Measurements from ENCODE around the gene ARID4A.
"Not testable (repeated sequence)": the region's sequence is repeated elsewhere in the genome, so short reads cannot be mapped to it uniquely, and the experiment has no call there.

Gene ARID4A

DNA sequence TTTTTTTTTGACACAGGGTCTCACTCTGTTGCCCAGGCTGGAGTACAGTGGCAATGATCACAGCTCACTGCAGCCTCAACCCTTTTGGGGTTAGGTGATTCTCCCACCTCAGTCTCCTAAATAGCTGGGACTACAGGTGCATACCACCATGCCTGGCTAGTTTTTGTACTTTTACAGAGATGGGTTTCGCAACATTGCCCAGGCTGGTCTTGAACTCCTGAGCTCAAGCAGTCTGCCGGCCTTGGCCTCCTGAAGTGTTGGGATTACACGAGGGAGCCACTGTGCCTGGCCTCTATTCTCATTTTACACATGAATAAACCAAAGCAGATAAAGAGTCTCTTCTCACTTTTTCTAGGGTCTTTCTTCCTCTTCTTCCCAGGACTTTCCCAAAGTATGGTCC, 100.5 kb downstream of the ARID4A start:
- Histone ChIP-seq H3K36me3 (ENCODE audit: control insufficient read depth, insufficient read depth, low read length) (no peaks in the 10 kb centered on the region), H3K9me3 (ENCODE audit: control insufficient read depth, low read length) (no peaks in the 10 kb centered on the region), H3K27ac (ENCODE audit: low read depth, low read length, severe bottlenecking) (no peak overlapping the region), H3K4me3 (ENCODE audit: extremely low read depth, insufficient read depth, low read length, poor library complexity, severe bottlenecking) (no peak overlapping the region), H3K4me1 (ENCODE audit: control insufficient read depth, insufficient read depth, low read length, poor library complexity, severe bottlenecking) (no peaks in the 10 kb centered on the region)
- 86 to 88% methylated on average over 3 of the region's 3 CpGs for WGBS, 2 experiments (ENCODE audit: insufficient coverage in 2 of 2)

GRCh38 chr14:58401587-58401986, 103.2 kb downstream of the ARID4A start:
- H3K36me3 ChIP-seq (ENCODE audit: control insufficient read depth, insufficient read depth, low read length): peaks cover 4% of the 10 kb centered on the region
- no peak overlapping the region for H3K27ac ChIP-seq (ENCODE audit: low read depth, low read length, severe bottlenecking)
- no peak overlapping the region for H3K4me3 ChIP-seq (ENCODE audit: extremely low read depth, insufficient read depth, low read length, poor library complexity, severe bottlenecking)
- H3K4me1 ChIP-seq (ENCODE audit: control insufficient read depth, insufficient read depth, low read length, poor library complexity, severe bottlenecking): no peaks in the 10 kb centered on the region
- 80 to 90% methylated on average over 2 of the region's 3 CpGs for WGBS, 2 experiments (ENCODE audit: insufficient coverage in 2 of 2)
- H3K9me3 ChIP-seq (ENCODE audit: control insufficient read depth, low read length): no peaks in the 10 kb centered on the region

DNA sequence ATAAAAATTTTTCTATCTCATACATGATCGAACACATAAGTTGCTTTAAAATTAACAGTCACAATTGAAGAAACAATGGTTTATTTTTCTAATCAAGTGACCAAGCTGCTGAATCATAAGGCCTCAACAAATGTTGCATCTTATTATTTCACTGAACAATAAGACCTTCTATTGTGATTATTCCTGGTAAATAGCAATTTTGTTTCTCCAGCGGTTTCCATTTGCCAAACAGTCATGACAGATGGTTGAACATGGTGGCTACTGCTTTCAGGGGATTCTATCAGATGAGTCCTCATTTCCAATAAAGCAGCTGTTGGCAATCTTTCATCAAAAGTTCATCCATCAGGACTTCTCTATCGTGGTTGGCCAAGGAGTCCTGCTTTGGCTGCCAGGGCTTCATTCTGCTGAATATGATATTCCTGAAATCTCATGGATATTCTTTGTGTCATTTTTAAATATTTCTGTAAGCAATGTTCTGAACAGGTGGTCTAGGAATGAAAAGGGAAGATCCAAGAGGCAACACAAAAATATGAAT, 110.4 kb downstream of the ARID4A start:
- H3K27ac ChIP-seq (ENCODE audit: low read depth, low read length, severe bottlenecking): no peak overlapping the region
- no peaks in the 10 kb centered on the region for H3K4me1 ChIP-seq (ENCODE audit: control insufficient read depth, insufficient read depth, low read length, poor library complexity, severe bottlenecking)
- no peaks in the 10 kb centered on the region for H3K9me3 ChIP-seq (ENCODE audit: control insufficient read depth, low read length)
- peaks cover 63% of the 10 kb centered on the region for H3K36me3 ChIP-seq (ENCODE audit: control insufficient read depth, insufficient read depth, low read length)
- no peak overlapping the region for H3K4me3 ChIP-seq (ENCODE audit: extremely low read depth, insufficient read depth, low read length, poor library complexity, severe bottlenecking)
- 100% methylated on average over 1 of the region's 3 CpGs; no CpG with 5 or more reads in 1 of the 2 experiments for WGBS, 2 experiments (ENCODE audit: insufficient coverage in 2 of 2)

DNA sequence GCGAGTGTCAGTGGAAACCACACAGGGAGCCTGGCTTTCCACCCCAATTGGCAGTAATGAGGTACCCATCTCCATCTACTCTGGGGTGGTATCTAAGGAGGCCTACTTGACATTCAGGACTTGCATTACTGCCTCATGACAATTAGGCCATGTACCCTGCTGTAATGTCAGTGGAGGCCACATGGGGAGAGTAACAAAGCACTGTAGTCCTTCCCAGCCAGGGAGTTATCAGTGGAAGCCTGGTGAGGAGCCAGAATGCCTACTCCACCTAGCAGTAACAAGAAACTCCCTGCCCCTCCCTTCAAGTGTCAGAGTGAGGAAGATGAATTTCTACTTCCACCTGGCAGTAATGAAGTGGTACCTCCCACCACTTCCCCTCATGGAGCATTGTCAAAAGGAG, 116.5 kb downstream of the ARID4A start:
- H3K36me3 ChIP-seq (ENCODE audit: control insufficient read depth, insufficient read depth, low read length): peaks cover 80% of the 10 kb centered on the region
- no peaks in the 10 kb centered on the region for H3K9me3 ChIP-seq (ENCODE audit: control insufficient read depth, low read length)
- no peak overlapping the region for H3K27ac ChIP-seq (ENCODE audit: low read depth, low read length, severe bottlenecking)
- no peaks in the 10 kb centered on the region for H3K4me1 ChIP-seq (ENCODE audit: control insufficient read depth, insufficient read depth, low read length, poor library complexity, severe bottlenecking)
- no peak overlapping the region for H3K4me3 ChIP-seq (ENCODE audit: extremely low read depth, insufficient read depth, low read length, poor library complexity, severe bottlenecking)
- WGBS, 2 experiments (ENCODE audit: insufficient coverage in 2 of 2): no CpG with 5 or more reads among the region's 1 CpG

DNA sequence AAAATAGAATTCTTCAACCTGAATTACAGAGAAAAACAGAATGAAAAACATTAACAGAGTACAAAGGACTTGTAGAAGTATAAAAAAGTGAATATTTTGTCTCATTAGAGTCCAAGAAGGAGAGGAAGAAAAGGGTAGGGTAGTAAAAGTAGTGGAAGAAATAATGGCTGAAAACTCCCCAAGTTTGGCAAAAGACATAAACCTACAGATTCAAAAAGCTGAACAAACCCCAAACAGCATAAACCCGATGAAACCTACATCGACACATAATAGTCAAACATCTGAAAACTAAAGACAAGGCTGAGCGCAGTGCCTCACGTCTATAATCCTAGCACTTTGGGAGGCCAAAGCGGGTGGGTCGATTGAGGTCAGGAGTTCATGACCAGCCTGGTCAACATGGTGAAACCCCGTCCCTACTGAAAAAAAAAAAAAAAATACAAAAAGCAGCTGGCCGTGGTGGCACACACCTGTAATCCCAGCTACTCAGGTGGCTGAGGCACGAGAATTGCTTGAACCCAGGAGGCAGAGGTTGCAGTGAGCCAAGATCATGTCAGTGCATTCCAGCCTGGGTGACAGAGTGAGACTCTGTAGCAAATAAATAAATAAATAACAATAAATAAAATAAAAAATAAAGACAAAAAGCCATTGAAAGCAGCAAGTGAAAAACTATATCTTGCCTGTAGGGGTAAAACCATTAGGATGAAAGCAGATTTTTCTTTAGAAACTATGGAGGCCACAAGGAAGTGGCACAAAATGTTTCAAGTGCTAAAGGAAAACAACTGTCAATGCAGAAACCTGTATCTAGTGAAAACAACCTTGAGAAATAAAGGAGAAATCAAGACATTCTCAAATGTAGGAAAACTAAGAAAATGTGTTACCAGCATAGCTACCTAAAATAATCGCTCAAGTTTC, 117.5 kb downstream of the ARID4A start:
- Histone ChIP-seq H3K9me3 (ENCODE audit: control insufficient read depth, low read length) (no peaks in the 10 kb centered on the region), H3K27ac (ENCODE audit: low read depth, low read length, severe bottlenecking) (no peak overlapping the region), H3K4me3 (ENCODE audit: extremely low read depth, insufficient read depth, low read length, poor library complexity, severe bottlenecking) (no peak overlapping the region), H3K4me1 (ENCODE audit: control insufficient read depth, insufficient read depth, low read length, poor library complexity, severe bottlenecking) (no peaks in the 10 kb centered on the region), H3K36me3 (ENCODE audit: control insufficient read depth, insufficient read depth, low read length) (peaks cover 79% of the 10 kb centered on the region)
- 85 to 89% methylated on average over 7 to 8 of the region's 10 CpGs for WGBS, 2 experiments (ENCODE audit: insufficient coverage in 2 of 2)

DNA sequence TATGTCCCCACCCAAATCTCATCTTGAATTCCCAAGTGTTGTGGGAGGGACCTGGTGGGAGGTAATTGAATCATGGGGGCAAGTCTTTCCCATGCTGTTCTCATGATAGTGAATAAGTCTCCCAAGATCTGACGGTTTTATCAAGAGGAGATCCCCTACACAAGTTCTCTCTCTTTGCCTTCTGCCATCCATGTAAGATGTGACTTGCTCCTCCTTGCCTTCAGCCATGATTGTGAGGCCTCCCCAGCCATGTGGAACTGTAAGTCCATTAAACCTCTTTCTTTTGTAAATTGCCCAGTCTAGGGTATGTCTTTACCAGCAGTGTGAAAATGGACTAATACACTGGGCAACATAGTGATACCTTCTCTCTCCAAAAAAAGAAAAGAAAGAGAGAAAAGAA, 118.6 kb downstream of the ARID4A start:
- peaks cover 79% of the 10 kb centered on the region for H3K36me3 ChIP-seq (ENCODE audit: control insufficient read depth, insufficient read depth, low read length)
- not testable (repeated sequence) for H3K4me3 ChIP-seq (ENCODE audit: extremely low read depth, insufficient read depth, low read length, poor library complexity, severe bottlenecking); H3K9me3 ChIP-seq (ENCODE audit: control insufficient read depth, low read length); H3K4me1 ChIP-seq (ENCODE audit: control insufficient read depth, insufficient read depth, low read length, poor library complexity, severe bottlenecking); H3K27ac ChIP-seq (ENCODE audit: low read depth, low read length, severe bottlenecking)
- 86 to 100% methylated on average over 1 of the region's 1 CpG for WGBS, 2 experiments (ENCODE audit: insufficient coverage in 2 of 2)

All from mesodermal cell (in vitro differentiated cells).